WTC11 (cell line): ENCODE data around the gene LCN10. TPM values are rescaled to one million over a fixed set of nuclear protein-coding genes. Genes with fewer than 3 reads are reported as not detected.
A peak's percentile ranks its signal among the peaks of the same experiment; 100 is the strongest.

Experiments used
- ATAC-seq: fragments of 200-7000 bp; cut with Tn5 transposase; 2 replicates; pipeline ENCODE4 v1.10.0; 2021; ENCODE audit warnings: mild to moderate bottlenecking, moderate library complexity
- CTCF ChIA-PET: fragments of 300-600 bp; sonication (Branson Sonifier 250); formaldehyde crosslinking; loops from one replicate; lab custom pipeline; 2021; ENCODE audit warnings: antibody characterized with exemption; lab: Charles Lee
- POLR2A ChIA-PET: fragments of 350-600 bp; sonication (Branson Sonifier 250); formaldehyde crosslinking; loops from one replicate; lab custom pipeline; 2021; ENCODE audit warnings: antibody characterized with exemption; lab: Charles Lee
- DNase-seq: peaks from one replicate; pipeline ENCODE4 v3.0.0; 2021; ENCODE audit warnings: low spot score
- H3K27ac Mint-ChIP-seq: 2 replicates; pipeline ENCODE4 v1.8.0; 2021; ENCODE audit warnings: mixed read lengths
- H3K27me3 Mint-ChIP-seq: 2 replicates; pipeline ENCODE4 v1.8.0; 2021; ENCODE audit warnings: low read depth, mild to moderate bottlenecking, moderate library complexity, mixed read lengths
- H3K36me3 Mint-ChIP-seq: 2 replicates; pipeline ENCODE4 v1.8.0; 2021; ENCODE audit warnings: mixed read lengths
- H3K4me1 Mint-ChIP-seq: 2 replicates; pipeline ENCODE4 v1.8.0; 2022; ENCODE audit warnings: mixed read lengths
- H3K4me3 Mint-ChIP-seq: 2 replicates; pipeline ENCODE4 v1.8.0; 2021; ENCODE audit warnings: mild to moderate bottlenecking, moderate library complexity, mixed read lengths
- H3K9me3 Mint-ChIP-seq: 2 replicates; pipeline ENCODE4 v1.8.0; 2021; ENCODE audit warnings: mixed read lengths
- CBFB ChIP-seq: sonication (generic); formaldehyde crosslinking; IDR thresholded peaks from 2 replicates; pipeline ENCODE4 v1.8.1; 2022; ENCODE audit warnings: mild to moderate bottlenecking, low read depth, missing genetic modification reagents
- ELF4 ChIP-seq: sonication (generic); formaldehyde crosslinking; IDR thresholded peaks from 2 replicates; pipeline ENCODE4 v1.8.1; 2022; ENCODE audit warnings: low read depth, mild to moderate bottlenecking, moderate library complexity, missing genetic modification reagents
- ETV6 ChIP-seq: sonication (generic); formaldehyde crosslinking; IDR thresholded peaks from 2 replicates; pipeline ENCODE4 v1.8.1; 2022; ENCODE audit warnings: mild to moderate bottlenecking, missing genetic modification reagents
- FOXJ3 ChIP-seq: sonication (generic); formaldehyde crosslinking; IDR thresholded peaks from 2 replicates; pipeline ENCODE4 v1.9.0; 2021; ENCODE audit warnings: missing genetic modification reagents, mild to moderate bottlenecking, borderline replicate concordance
- SMAD4 ChIP-seq: sonication (generic); formaldehyde crosslinking; IDR thresholded peaks from 2 replicates; pipeline ENCODE4 v1.8.0; 2022; ENCODE audit warnings: mild to moderate bottlenecking, missing genetic modification reagents
- SP1 ChIP-seq: sonication (generic); formaldehyde crosslinking; conservative IDR thresholded peaks from 2 replicates; pipeline ENCODE4 v1.8.1; 2022; ENCODE audit warnings: missing genetic modification reagents
- TEAD1 ChIP-seq: sonication (generic); formaldehyde crosslinking; IDR thresholded peaks from 2 replicates; pipeline ENCODE4 v1.8.0; 2022; ENCODE audit warnings: mild to moderate bottlenecking, missing genetic modification reagents
- TP53 ChIP-seq: sonication (generic); formaldehyde crosslinking; IDR thresholded peaks from 2 replicates; pipeline ENCODE4 v1.8.1; 2023; ENCODE audit warnings: mild to moderate bottlenecking, missing genetic modification reagents
- ZNF232 ChIP-seq: sonication (generic); formaldehyde crosslinking; IDR thresholded peaks from 2 replicates; pipeline ENCODE4 v1.8.0; 2022; ENCODE audit warnings: mild to moderate bottlenecking, missing genetic modification reagents
- total RNA-seq: library from RNA; stranded (reverse); gene quantifications from 3 replicates; pipeline ENCODE4 v1.2.3, GENCODE V29; 2021
- TF ChIP-seq, protein P1 (sequence below): sonication (generic); formaldehyde crosslinking; IDR thresholded peaks from 2 replicates; pipeline ENCODE4 v1.8.1; 2023; ENCODE audit warnings: mild to moderate bottlenecking, missing genetic modification reagents, moderate library complexity
- TF ChIP-seq, protein P2 (sequence below): sonication (generic); formaldehyde crosslinking; IDR thresholded peaks from 2 replicates; pipeline ENCODE4 v1.8.0; 2022; ENCODE audit warnings: mild to moderate bottlenecking, missing genetic modification reagents
- TF ChIP-seq, protein P3 (sequence below): sonication (generic); formaldehyde crosslinking; IDR thresholded peaks from 2 replicates; pipeline ENCODE4 v1.8.0; 2022; ENCODE audit warnings: mild to moderate bottlenecking, missing genetic modification reagents
- TF ChIP-seq, protein P4 (sequence below): sonication (generic); formaldehyde crosslinking; conservative IDR thresholded peaks from 2 replicates; pipeline ENCODE4 v1.8.1; 2023; ENCODE audit warnings: mild to moderate bottlenecking, low read depth, missing genetic modification reagents, moderate library complexity
- TF ChIP-seq, protein P5 (sequence below): fragments of 250-450 bp; sonication (Bioruptor Pico); IDR thresholded peaks from 2 replicates; pipeline ENCODE4 v1.9.0; 2021; ENCODE audit warnings: moderate library complexity, mild to moderate bottlenecking, inconsistent platforms, borderline replicate concordance
- TF ChIP-seq, protein P6 (sequence below): fragments of 250-450 bp; sonication (Bioruptor Pico); IDR thresholded peaks from 2 replicates; pipeline ENCODE4 v1.9.0; 2021; ENCODE audit warnings: mild to moderate bottlenecking
- TF ChIP-seq, protein P7 (sequence below): sonication (generic); formaldehyde crosslinking; IDR thresholded peaks from 2 replicates; pipeline ENCODE4 v1.8.1; 2023; ENCODE audit warnings: mild to moderate bottlenecking, missing genetic modification reagents

LCN10 gene
- total RNA-seq, 1 experiment from 2014 or later, result 2.4 TPM

DNA sequence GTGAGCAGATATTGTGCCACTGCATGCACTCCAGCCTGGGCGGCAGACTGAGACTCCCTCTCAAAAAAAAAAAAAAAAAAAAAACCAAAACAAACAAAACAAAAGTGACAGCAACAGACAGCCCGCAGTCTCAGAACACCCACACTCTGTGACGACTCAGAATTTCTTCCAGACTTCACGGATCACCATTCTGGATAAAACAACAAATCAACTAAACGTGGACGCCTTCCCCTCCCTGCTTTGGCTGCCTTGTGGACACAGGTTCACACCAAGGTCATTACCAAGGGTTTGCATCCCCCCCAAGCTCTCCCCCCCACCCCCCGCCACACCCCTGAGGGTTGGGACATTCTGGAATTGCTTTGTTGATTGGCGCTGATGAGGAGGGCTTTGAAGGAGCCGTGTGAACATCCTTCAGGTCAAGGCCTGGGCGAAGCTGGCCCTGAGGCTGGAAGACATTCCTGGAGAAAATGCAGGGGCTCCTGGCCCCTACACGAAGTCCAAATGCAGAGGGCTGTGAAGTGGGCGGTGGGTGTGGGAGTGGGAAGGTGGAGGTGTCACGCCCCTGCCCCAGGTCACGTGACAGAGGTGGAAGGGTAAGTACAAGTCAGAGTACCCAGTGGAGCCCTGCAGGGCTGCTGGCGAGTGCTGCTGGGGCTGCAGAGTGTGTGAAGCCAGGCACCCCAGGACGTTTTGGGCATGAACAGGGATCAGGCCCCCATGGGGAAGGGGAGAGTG, 10.1 kb downstream of the LCN10 start:
- no peak overlapping the region for H3K4me3 Mint-ChIP-seq
- H3K4me1 Mint-ChIP-seq, result peaks cover 4% of the 10 kb centered on the region; the same call in 1 of the 2 replicates
- H3K27ac Mint-ChIP-seq, result peak overlapping the region; percentile 74; the same call in 1 of the 2 replicates
- H3K36me3 Mint-ChIP-seq, result no peaks in the 10 kb centered on the region
- DNase-seq (no peak), ATAC-seq (no peak)
- H3K27me3 Mint-ChIP-seq, result no peaks in the 10 kb centered on the region
- POLR2A ChIA-PET, result interaction anchor here (0.7 kb wide), 1 partner anchor 21 kb away, joined by 9 read pairs; no protein-coding TSS in a partner anchor
- CTCF ChIA-PET, result no interaction called here
- TF ChIP-seq, protein P1, sequence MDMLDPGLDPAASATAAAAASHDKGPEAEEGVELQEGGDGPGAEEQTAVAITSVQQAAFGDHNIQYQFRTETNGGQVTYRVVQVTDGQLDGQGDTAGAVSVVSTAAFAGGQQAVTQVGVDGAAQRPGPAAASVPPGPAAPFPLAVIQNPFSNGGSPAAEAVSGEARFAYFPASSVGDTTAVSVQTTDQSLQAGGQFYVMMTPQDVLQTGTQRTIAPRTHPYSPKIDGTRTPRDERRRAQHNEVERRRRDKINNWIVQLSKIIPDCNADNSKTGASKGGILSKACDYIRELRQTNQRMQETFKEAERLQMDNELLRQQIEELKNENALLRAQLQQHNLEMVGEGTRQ (CRISPR knock-in tag), result peak; percentile 56; the same call in 1 of the 2 replicates
- TF ChIP-seq, protein P2, sequence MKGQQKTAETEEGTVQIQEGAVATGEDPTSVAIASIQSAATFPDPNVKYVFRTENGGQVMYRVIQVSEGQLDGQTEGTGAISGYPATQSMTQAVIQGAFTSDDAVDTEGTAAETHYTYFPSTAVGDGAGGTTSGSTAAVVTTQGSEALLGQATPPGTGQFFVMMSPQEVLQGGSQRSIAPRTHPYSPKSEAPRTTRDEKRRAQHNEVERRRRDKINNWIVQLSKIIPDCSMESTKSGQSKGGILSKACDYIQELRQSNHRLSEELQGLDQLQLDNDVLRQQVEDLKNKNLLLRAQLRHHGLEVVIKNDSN (CRISPR knock-in tag), result peak; percentile 37; the same call in 1 of the 2 replicates
- no peak for TF ChIP-seq CBFB (CRISPR knock-in tag)
- no peak for TF ChIP-seq ZNF232 (CRISPR knock-in tag)
- TF ChIP-seq, all 79 proteins: peak for 2
- H3K9me3 Mint-ChIP-seq, result no peaks in the 10 kb centered on the region

DNA sequence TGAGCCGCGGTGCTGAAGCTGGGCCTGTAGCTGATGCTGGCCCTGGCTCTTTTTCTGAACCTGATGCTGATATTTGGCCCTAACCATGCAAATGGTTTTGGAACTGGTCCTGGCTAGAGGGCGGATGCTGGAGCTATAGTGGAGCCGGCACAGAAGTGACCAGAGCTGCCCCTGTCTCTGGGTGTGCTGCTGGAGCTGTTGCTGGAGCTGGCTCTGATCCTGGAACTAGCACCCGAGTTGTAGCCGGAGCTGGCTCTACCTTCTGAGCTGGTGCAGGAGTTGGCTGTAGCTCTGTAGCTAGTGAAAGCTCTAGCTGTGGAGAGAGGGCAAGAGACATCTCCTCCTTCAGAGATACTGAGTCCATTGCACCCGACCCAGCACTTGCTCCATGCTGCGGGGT, 12.8 kb downstream of the LCN10 start:
- Mint-ChIP-seq H3K4me1 (peaks cover 17% of the 10 kb centered on the region), H3K4me3 (peak overlapping the region; percentile 64; the same call in 1 of the 2 replicates), H3K36me3 (peaks cover 21% of the 10 kb centered on the region), H3K27me3 (no peaks in the 10 kb centered on the region), H3K9me3 (no peaks in the 10 kb centered on the region), H3K27ac (no peak overlapping the region)
- ATAC-seq, result no peak
- TF ChIP-seq, protein P3, sequence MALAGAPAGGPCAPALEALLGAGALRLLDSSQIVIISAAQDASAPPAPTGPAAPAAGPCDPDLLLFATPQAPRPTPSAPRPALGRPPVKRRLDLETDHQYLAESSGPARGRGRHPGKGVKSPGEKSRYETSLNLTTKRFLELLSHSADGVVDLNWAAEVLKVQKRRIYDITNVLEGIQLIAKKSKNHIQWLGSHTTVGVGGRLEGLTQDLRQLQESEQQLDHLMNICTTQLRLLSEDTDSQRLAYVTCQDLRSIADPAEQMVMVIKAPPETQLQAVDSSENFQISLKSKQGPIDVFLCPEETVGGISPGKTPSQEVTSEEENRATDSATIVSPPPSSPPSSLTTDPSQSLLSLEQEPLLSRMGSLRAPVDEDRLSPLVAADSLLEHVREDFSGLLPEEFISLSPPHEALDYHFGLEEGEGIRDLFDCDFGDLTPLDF (CRISPR knock-in tag), result no peak
- TF ChIP-seq, protein P4, sequence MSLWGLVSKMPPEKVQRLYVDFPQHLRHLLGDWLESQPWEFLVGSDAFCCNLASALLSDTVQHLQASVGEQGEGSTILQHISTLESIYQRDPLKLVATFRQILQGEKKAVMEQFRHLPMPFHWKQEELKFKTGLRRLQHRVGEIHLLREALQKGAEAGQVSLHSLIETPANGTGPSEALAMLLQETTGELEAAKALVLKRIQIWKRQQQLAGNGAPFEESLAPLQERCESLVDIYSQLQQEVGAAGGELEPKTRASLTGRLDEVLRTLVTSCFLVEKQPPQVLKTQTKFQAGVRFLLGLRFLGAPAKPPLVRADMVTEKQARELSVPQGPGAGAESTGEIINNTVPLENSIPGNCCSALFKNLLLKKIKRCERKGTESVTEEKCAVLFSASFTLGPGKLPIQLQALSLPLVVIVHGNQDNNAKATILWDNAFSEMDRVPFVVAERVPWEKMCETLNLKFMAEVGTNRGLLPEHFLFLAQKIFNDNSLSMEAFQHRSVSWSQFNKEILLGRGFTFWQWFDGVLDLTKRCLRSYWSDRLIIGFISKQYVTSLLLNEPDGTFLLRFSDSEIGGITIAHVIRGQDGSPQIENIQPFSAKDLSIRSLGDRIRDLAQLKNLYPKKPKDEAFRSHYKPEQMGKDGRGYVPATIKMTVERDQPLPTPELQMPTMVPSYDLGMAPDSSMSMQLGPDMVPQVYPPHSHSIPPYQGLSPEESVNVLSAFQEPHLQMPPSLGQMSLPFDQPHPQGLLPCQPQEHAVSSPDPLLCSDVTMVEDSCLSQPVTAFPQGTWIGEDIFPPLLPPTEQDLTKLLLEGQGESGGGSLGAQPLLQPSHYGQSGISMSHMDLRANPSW (CRISPR knock-in tag), result no peak
- TF ChIP-seq, protein P5, sequence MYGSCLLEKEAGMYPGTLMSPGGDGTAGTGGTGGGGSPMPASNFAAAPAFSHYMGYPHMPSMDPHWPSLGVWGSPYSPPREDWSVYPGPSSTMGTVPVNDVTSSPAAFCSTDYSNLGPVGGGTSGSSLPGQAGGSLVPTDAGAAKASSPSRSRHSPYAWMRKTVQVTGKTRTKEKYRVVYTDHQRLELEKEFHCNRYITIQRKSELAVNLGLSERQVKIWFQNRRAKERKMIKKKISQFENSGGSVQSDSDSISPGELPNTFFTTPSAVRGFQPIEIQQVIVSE (CRISPR knock-in tag), result no peak
- TF ChIP-seq ELF4, result no peak
- TF ChIP-seq TP53 (CRISPR knock-in tag), result no peak
- no peak for TF ChIP-seq SMAD4 (CRISPR knock-in tag)
- no peak for TF ChIP-seq FOXJ3 (CRISPR knock-in tag)
- TF ChIP-seq ETV6 (CRISPR knock-in tag), result no peak
- TF ChIP-seq TEAD1, result no peak
- no peak for TF ChIP-seq CBFB (CRISPR knock-in tag)
- TF ChIP-seq, protein P6, sequence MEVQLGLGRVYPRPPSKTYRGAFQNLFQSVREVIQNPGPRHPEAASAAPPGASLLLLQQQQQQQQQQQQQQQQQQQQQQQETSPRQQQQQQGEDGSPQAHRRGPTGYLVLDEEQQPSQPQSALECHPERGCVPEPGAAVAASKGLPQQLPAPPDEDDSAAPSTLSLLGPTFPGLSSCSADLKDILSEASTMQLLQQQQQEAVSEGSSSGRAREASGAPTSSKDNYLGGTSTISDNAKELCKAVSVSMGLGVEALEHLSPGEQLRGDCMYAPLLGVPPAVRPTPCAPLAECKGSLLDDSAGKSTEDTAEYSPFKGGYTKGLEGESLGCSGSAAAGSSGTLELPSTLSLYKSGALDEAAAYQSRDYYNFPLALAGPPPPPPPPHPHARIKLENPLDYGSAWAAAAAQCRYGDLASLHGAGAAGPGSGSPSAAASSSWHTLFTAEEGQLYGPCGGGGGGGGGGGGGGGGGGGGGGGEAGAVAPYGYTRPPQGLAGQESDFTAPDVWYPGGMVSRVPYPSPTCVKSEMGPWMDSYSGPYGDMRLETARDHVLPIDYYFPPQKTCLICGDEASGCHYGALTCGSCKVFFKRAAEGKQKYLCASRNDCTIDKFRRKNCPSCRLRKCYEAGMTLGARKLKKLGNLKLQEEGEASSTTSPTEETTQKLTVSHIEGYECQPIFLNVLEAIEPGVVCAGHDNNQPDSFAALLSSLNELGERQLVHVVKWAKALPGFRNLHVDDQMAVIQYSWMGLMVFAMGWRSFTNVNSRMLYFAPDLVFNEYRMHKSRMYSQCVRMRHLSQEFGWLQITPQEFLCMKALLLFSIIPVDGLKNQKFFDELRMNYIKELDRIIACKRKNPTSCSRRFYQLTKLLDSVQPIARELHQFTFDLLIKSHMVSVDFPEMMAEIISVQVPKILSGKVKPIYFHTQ (CRISPR knock-in tag), result no peak
- no peak for TF ChIP-seq SP1 (CRISPR knock-in tag)
- TF ChIP-seq, protein P7, sequence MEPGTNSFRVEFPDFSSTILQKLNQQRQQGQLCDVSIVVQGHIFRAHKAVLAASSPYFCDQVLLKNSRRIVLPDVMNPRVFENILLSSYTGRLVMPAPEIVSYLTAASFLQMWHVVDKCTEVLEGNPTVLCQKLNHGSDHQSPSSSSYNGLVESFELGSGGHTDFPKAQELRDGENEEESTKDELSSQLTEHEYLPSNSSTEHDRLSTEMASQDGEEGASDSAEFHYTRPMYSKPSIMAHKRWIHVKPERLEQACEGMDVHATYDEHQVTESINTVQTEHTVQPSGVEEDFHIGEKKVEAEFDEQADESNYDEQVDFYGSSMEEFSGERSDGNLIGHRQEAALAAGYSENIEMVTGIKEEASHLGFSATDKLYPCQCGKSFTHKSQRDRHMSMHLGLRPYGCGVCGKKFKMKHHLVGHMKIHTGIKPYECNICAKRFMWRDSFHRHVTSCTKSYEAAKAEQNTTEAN, result no peak
- CTCF ChIA-PET, result interaction anchor here (0.5 to 3.4 kb wide), 13 partner anchors 10 to 249 kb away, joined by 3 to 40 read pairs (median 6); partner anchors contain the start of genes FBXW5, LCN10, LCN15 and LCN8
- DNase-seq, result no peak
- POLR2A ChIA-PET, result interaction anchor here (0.6 kb wide), 1 partner anchor 783 kb away, joined by 4 read pairs; no protein-coding TSS in a partner anchor
